ENCODE results near the gene ZDHHC14. TPM values are rescaled to one million over a fixed set of nuclear protein-coding genes. Genes with fewer than 3 reads are reported as not detected.

Gene ZDHHC14
- total RNA-seq, 1 experiment from 2014 or later: 3.2 TPM

DNA sequence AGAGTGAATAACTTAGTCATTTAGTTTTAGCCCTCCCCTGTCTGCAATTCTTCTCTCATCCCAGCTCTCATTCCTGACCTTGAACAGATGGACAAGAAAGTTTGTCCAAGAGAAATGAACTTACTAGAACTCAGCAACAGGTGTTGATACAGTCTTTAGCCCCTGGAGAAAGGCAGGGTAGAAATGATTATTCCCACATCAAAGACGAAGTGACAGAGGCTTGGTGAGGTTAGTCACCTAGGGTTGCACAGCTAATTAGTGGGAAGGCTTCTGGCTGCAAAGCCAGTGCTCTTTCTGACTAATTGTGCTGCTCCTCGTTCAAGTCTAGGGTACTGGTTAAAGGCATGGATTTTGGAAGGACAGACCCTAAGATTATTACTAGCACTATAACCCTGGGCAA is 4.5 kb downstream of the ZDHHC14 start:
- Mint-ChIP-seq H3K4me1 (ENCODE audit: insufficient read depth, unreplicated experiment) (peaks cover 13% of the 10 kb centered on the region), H3K9me3 (ENCODE audit: unreplicated experiment) (peaks cover 7% of the 10 kb centered on the region), H3K36me3 (ENCODE audit: insufficient read depth, unreplicated experiment) (no peaks in the 10 kb centered on the region), H3K4me3 (ENCODE audit: unreplicated experiment) (no peak overlapping the region), H3K27me3 (ENCODE audit: insufficient read depth, unreplicated experiment) (no peaks in the 10 kb centered on the region), H3K27ac (ENCODE audit: low read depth, unreplicated experiment) (no peak overlapping the region)
- POLR2A ChIA-PET: interaction anchor here (1.1 kb wide), 1 partner anchor 44 kb away, joined by 4 read pairs; no protein-coding TSS in a partner anchor
- intact Hi-C loops (cut with micrococcal nuclease): no loop called here
- BruUV-seq (replicated peaks): no TSS peak
- no peak for DNase-seq (ENCODE audit: unreplicated experiment)
- CTCF ChIA-PET: interaction anchor here (1.2 kb wide), 1 partner anchor 281 kb away, joined by 4 read pairs; no protein-coding TSS in a partner anchor
- TF ChIP-seq CTCF (IDR thresholded peaks at IDR 0.05; ENCODE audit: unreplicated experiment): no peak

DNA sequence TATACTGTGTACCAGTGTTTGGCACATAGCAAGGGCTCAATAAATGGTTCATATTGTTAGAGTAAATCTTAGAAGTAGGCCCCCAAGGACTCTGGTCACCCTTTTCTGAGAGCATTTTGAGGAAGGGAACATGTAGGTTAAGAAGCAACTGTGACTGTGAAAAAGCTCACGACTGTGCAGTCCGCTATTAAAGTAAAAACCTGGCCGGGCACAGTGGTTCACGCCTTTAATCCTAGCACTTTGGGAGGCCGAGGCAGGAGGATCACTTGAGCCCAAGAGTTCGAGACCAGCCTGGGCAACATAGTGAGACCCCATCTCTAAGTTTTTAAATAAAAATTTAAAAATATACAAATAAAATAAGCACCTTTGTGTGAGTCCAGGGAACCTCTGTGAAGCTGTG is 5.0 kb downstream of the ZDHHC14 start:
- no peak for TF ChIP-seq CTCF (IDR thresholded peaks at IDR 0.05; ENCODE audit: unreplicated experiment)
- Mint-ChIP-seq H3K4me3 (ENCODE audit: unreplicated experiment) (no peak overlapping the region), H3K4me1 (ENCODE audit: insufficient read depth, unreplicated experiment) (peaks cover 13% of the 10 kb centered on the region), H3K27ac (ENCODE audit: low read depth, unreplicated experiment) (no peak overlapping the region), H3K36me3 (ENCODE audit: insufficient read depth, unreplicated experiment) (no peaks in the 10 kb centered on the region), H3K27me3 (ENCODE audit: insufficient read depth, unreplicated experiment) (no peaks in the 10 kb centered on the region), H3K9me3 (ENCODE audit: unreplicated experiment) (peaks cover 10% of the 10 kb centered on the region)
- POLR2A ChIA-PET: interaction anchor here (0.5 kb wide), 1 partner anchor 21 kb away, joined by 3 read pairs; no protein-coding TSS in a partner anchor
- intact Hi-C loops (cut with micrococcal nuclease): no loop called here
- no peak for DNase-seq (ENCODE audit: unreplicated experiment)
- BruUV-seq (replicated peaks): no TSS peak
- CTCF ChIA-PET: interaction anchor here (1.2 kb wide), 1 partner anchor 280 kb away, joined by 4 read pairs; no protein-coding TSS in a partner anchor

DNA sequence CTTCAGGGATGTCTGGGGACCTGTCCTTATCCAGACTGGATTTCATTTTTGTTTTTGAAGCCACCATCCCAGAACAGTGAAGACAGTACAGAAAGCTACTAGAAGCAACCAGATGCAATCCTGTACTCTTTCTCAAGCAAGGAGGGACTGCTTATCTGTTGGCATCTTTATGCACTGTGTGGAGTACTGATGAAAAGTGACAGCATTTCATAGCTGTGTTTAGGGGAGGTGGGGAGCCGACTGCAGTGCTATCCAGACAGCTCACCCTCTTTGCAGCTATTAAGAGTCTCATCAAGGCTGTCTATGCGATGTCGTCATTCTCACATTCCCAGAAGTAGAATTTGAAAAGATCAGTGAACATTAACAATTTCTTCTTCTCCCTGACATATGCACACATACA is 5.5 kb downstream of the ZDHHC14 start:
- no TSS peak for BruUV-seq (replicated peaks)
- Mint-ChIP-seq H3K4me1 (ENCODE audit: insufficient read depth, unreplicated experiment) (peaks cover 13% of the 10 kb centered on the region), H3K27me3 (ENCODE audit: insufficient read depth, unreplicated experiment) (no peaks in the 10 kb centered on the region), H3K9me3 (ENCODE audit: unreplicated experiment) (peaks cover 12% of the 10 kb centered on the region), H3K4me3 (ENCODE audit: unreplicated experiment) (no peak overlapping the region), H3K27ac (ENCODE audit: low read depth, unreplicated experiment) (no peak overlapping the region), H3K36me3 (ENCODE audit: insufficient read depth, unreplicated experiment) (no peaks in the 10 kb centered on the region)
- no peak for TF ChIP-seq CTCF (IDR thresholded peaks at IDR 0.05; ENCODE audit: unreplicated experiment)
- ChIA-PET POLR2A (interaction anchor here (0.5 kb wide), 1 partner anchor 21 kb away, joined by 3 read pairs; no protein-coding TSS in a partner anchor), CTCF (interaction anchor here (1.2 kb wide), 1 partner anchor 280 kb away, joined by 4 read pairs; no protein-coding TSS in a partner anchor)
- intact Hi-C loops (cut with micrococcal nuclease): no loop called here
- DNase-seq (ENCODE audit: unreplicated experiment): no peak

GRCh38 chr6:157388924-157389323 is 7.9 kb downstream of the ZDHHC14 start:
- Mint-ChIP-seq H3K4me3 (ENCODE audit: unreplicated experiment) (no peak overlapping the region), H3K9me3 (ENCODE audit: unreplicated experiment) (peaks cover 24% of the 10 kb centered on the region), H3K27me3 (ENCODE audit: insufficient read depth, unreplicated experiment) (no peaks in the 10 kb centered on the region), H3K36me3 (ENCODE audit: insufficient read depth, unreplicated experiment) (no peaks in the 10 kb centered on the region), H3K27ac (ENCODE audit: low read depth, unreplicated experiment) (no peak overlapping the region), H3K4me1 (ENCODE audit: insufficient read depth, unreplicated experiment) (no peaks in the 10 kb centered on the region)
- BruUV-seq (replicated peaks): no TSS peak
- ChIA-PET POLR2A (no interaction called here), CTCF (no interaction called here)
- DNase-seq (ENCODE audit: unreplicated experiment): no peak
- intact Hi-C loops (cut with micrococcal nuclease): no loop called here
- TF ChIP-seq CTCF (IDR thresholded peaks at IDR 0.05; ENCODE audit: unreplicated experiment): no peak

Data from MCF 10A (cell line).